GM12873 (cell line): ENCODE data around the gene OR2A25.

Source experiments
- CTCF ChIP-seq: IDR thresholded peaks from 2 replicates; pipeline ENCODE4 v1.5.1; 2012; ENCODE audit warnings: low read depth, mild to moderate bottlenecking, moderate library complexity, low read length, control low read depth; ENCODE audit not compliant: insufficient read depth; ENCODE audit errors: missing control alignments

The OR2A25 gene

GRCh38 chr7:144027974-144028373, 41.6 kb upstream of the OR2A25 start:
- TF ChIP-seq CTCF = no peak

- no peak for TF ChIP-seq CTCF
Observed at GRCh38 chr7:144028547-144028946, 41.1 kb upstream of the OR2A25 start.

- no peak for TF ChIP-seq CTCF
Observed at GRCh38 chr7:144032516-144032915, 37.1 kb upstream of the OR2A25 start.

GRCh38 chr7:144032985-144033709, 36.5 kb upstream of the OR2A25 start:
- TF ChIP-seq CTCF = no peak

- TF ChIP-seq CTCF = no peak
Observed at GRCh38 chr7:144035385-144035784, 34.2 kb upstream of the OR2A25 start.

- TF ChIP-seq CTCF = no peak
Observed at GRCh38 chr7:144036302-144036885, 33.2 kb upstream of the OR2A25 start.

GRCh38 chr7:144037414-144038035, 32.1 kb upstream of the OR2A25 start:
- no peak for TF ChIP-seq CTCF
